AG04449 (cell line): Measurements from ENCODE around the gene MPG.

Experiments
- CTCF ChIA-PET: fragments of 350-600 bp; formaldehyde crosslinking; extraction: SDS; loops from one replicate; lab custom pipeline; 2021; ENCODE audit warnings: antibody characterized with exemption; lab: Yijun Ruan, JAX
- POLR2A ChIA-PET: fragments of 400-600, 350-600 bp; formaldehyde crosslinking; extraction: SDS; loops from one replicate; lab custom pipeline; 2020; ENCODE audit warnings: antibody characterized with exemption, inconsistent platforms; lab: Yijun Ruan, JAX
- DNase-seq: peaks from one replicate; pipeline ENCODE4 v3.0.0-alpha.2; 2010; ENCODE audit warnings: low read depth, low spot score
- H3K4me3 ChIP-seq: 2 replicates; pipeline ENCODE4 v1.5.1; 2011; ENCODE audit warnings: low read depth, mild to moderate bottlenecking, control low read depth, low read length
- TF ChIP-seq, protein P1 (sequence below): IDR thresholded peaks from one replicate; pipeline ENCODE4 v1.5.1; 2011; ENCODE audit warnings: mild to moderate bottlenecking, moderate library complexity, low read length, control low read depth, inconsistent platforms; ENCODE audit not compliant: insufficient read depth; ENCODE audit errors: missing control alignments

Gene MPG

DNA sequence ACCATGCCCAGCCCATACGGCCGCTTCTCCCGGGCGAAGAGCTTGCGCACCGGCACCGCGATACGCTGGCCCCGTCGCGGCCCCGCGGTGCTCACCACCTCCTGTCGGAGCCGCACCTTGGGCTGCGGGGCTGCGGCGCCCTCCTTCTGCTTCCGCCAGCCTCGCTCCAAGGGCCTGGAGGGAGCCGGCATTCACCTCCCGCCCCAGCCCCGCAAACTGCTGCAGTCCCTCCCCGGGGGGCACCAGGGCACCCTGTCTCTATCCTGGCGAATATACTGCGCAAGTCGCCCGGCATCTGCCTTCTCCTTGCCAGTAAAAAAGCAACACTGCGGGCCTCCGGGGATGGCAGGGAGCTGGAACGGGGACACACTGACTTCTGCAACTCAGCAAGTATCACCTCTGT lies 16.1 kb upstream of the MPG start:
- TF ChIP-seq, protein P1, sequence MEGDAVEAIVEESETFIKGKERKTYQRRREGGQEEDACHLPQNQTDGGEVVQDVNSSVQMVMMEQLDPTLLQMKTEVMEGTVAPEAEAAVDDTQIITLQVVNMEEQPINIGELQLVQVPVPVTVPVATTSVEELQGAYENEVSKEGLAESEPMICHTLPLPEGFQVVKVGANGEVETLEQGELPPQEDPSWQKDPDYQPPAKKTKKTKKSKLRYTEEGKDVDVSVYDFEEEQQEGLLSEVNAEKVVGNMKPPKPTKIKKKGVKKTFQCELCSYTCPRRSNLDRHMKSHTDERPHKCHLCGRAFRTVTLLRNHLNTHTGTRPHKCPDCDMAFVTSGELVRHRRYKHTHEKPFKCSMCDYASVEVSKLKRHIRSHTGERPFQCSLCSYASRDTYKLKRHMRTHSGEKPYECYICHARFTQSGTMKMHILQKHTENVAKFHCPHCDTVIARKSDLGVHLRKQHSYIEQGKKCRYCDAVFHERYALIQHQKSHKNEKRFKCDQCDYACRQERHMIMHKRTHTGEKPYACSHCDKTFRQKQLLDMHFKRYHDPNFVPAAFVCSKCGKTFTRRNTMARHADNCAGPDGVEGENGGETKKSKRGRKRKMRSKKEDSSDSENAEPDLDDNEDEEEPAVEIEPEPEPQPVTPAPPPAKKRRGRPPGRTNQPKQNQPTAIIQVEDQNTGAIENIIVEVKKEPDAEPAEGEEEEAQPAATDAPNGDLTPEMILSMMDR = no peak
- ChIA-PET CTCF (interaction anchor here (1.1 to 25.1 kb wide), 5 partner anchors 15 to 300 kb away, joined by 4 to 728 read pairs (median 79); partner anchors contain the start of genes HBQ1 and MPG), POLR2A (interaction anchor here (1.5 kb wide), 1 partner anchor 9 kb away, joined by 3 read pairs; no protein-coding TSS in a partner anchor)
- no peak overlapping the region for H3K4me3 ChIP-seq
- DNase-seq = no peak

DNA sequence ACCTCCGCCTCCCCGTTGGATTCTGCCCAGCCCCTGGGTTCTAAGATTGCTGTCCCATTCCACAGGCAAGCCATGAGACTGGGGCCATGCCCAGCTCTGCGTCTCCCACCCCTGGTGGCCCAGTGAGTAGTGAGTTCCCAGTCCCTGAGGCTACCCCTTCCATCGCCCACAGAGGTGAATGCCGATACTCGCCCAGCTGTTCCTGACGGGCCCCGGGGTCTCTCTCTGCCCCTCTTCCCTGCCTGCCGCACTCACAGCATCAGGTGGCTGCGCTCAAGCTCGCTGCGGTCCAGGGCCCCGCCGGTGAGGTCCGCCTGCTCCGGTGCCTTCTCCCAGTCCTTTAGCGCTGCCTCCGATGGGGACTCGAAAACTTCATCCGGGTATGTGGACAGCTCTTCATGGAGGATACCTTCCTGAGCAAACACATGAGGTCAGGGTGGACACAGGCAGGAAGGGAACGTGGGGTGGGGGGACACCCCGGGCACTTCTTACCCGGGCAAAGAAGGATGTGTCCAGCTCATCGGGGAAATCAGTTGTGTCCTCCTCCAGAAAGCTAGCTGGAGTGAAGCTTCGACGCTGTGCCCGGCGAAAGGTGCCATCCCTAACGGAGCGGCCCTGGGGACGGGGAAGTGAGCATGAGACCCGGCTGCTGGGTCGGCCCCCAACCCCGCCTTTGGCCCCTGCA lies 15.6 kb upstream of the MPG start:
- TF ChIP-seq, protein P1 = no peak
- ChIA-PET CTCF (interaction anchor here (5.3 to 25.1 kb wide), 4 partner anchors 15 to 118 kb away, joined by 52 to 728 read pairs (median 80); partner anchors contain the start of genes HBQ1 and MPG), POLR2A (interaction anchor here (1.5 kb wide), 1 partner anchor 9 kb away, joined by 3 read pairs; no protein-coding TSS in a partner anchor)
- no peak overlapping the region for H3K4me3 ChIP-seq
- no peak for DNase-seq

DNA sequence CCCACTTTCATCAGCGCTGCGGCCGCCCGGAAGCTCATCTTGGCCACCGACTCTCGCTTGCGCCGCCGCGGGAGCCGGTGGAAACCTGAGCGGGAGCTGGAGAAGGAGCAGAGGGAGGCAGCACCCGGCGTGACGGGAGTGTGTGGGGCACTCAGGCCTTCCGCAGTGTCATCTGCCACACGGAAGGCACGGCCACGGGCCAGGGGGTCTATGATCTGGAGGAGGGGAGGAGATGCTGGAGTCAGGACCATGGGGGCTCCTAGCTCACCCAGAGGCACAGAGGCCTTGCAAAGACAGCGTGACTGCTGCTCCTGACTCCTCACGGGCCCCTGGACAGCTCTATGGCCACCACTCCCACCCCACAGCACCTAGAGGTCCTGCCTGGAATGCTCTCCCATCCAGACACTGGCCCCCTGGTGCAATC lies 15.0 kb upstream of the MPG start:
- no peak overlapping the region for H3K4me3 ChIP-seq
- CTCF ChIA-PET = interaction anchor here (1.0 to 25.1 kb wide), 5 partner anchors 10 to 118 kb away, joined by 3 to 728 read pairs (median 79); partner anchors contain the start of genes HBQ1, MPG, POLR3K and SNRNP25
- no peak for DNase-seq
- TF ChIP-seq, protein P1 = no peak
- POLR2A ChIA-PET = interaction anchor here (1.5 kb wide), 1 partner anchor 8 kb away, joined by 3 read pairs; no protein-coding TSS in a partner anchor

DNA sequence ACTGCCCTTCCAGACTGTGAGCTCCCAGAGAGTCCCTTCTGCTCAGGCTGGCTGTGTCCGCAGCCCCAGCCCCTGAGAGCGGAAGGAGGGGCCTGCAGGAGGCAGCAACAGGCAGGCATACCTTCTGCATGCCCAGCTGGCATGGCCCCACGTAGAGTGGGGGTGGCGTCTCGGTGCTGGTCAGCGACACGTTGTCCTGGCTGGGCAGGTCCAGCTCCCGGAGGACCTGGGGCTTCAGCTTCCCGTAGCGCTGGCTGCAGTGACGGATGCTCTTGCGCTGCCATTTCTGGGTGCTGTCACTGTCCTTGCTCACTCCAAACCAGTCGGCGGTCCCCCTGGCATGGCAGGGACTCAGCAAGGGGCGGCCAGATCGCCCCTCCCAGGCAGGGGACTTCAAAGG lies 14.6 kb upstream of the MPG start:
- CTCF ChIA-PET = interaction anchor here (1.0 to 25.1 kb wide), 7 partner anchors 7 to 117 kb away, joined by 3 to 728 read pairs (median 52); partner anchors contain the start of genes HBQ1, MPG, POLR3K and SNRNP25

DNA sequence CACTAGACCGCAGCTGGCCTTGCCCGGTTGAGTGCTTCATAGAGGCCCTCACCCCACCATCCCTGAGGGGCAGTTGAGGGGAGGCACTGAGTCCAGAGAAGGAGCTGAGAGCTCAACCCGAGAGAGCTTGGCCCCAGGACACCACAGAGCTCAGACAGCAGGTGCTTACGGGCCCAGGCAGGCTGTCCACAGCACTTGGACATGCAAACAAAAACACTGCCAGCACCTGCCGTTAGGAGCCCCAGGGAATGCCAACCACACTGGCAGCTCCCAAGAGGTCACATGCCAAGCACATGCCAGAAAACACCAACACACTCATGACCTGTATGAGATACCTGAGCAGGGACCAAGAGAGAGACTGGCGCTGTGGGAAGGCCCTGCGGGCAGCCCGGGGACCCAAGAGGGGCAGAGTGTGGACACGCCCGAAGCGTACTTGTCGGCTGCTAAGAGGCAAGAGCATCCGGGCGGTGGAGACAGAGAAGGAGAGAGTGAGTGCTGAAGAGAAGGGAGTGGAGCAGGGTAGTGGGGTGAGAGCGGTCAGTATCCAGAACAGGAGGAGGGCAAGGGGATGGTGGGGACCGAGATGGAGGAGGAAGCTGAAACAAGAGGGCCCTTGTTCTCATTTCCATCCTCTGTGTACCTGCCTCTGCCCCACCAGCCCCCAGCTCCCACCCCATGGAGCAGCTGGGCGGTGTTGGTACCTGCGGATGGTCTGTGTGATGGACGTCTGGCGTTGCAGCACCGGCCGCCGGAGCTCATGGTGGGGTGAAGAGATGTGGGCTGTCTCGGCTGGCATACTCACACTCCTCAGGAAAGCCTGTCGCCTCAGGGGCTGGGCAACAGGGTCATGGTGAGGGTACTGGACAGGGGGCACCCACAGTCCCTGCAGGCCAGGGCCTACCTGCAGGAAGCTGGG lies 13.8 kb upstream of the MPG start:
- ChIA-PET CTCF (interaction anchor here (0.8 to 25.1 kb wide), 13 partner anchors 8 to 298 kb away, joined by 3 to 728 read pairs (median 18); partner anchors contain the start of genes HBM, HBQ1, MPG and POLR3K), POLR2A (no interaction called here)
- DNase-seq = no peak
- no peak overlapping the region for H3K4me3 ChIP-seq
- TF ChIP-seq, protein P1 = no peak

More for the DNA sequence above, 14.6 kb upstream of the MPG start:
- H3K4me3 ChIP-seq = no peak overlapping the region
- POLR2A ChIA-PET = interaction anchor here (1.5 kb wide), 1 partner anchor 8 kb away, joined by 3 read pairs; no protein-coding TSS in a partner anchor
- TF ChIP-seq, protein P1 = no peak
- no peak for DNase-seq
